Neuronal stem cell (in vitro differentiated cells): ENCODE results near the gene GAS2L1.

ENCODE experiments used
- DNase-seq: peaks from one replicate; pipeline ENCODE4 v3.0.0-alpha.2; 2013; ENCODE audit warnings: low spot score
- H2AFZ ChIP-seq: one replicate; pipeline ENCODE4 v1.6.1; 2013; ENCODE audit warnings: mild to moderate bottlenecking, low read length, inconsistent platforms
- H2AK5ac ChIP-seq: 2 replicates; pipeline ENCODE4 v1.6.1; 2013; ENCODE audit warnings: low read depth, mild to moderate bottlenecking, inconsistent platforms, low read length, moderate library complexity, mixed read lengths
- H2BK120ac ChIP-seq: 2 replicates; pipeline ENCODE4 v1.6.1; 2013; ENCODE audit warnings: low read depth, mild to moderate bottlenecking, inconsistent platforms, low read length, moderate library complexity, mixed read lengths
- H2BK12ac ChIP-seq: one replicate; pipeline ENCODE4 v1.6.1; 2013; ENCODE audit warnings: low read length, inconsistent platforms
- H2BK15ac ChIP-seq: 2 replicates; pipeline ENCODE4 v1.6.1; 2013; ENCODE audit warnings: mild to moderate bottlenecking, low read length, inconsistent platforms, mixed read lengths
- H2BK5ac ChIP-seq: one replicate; pipeline ENCODE4 v1.6.1; 2013; ENCODE audit warnings: inconsistent platforms, mild to moderate bottlenecking, low read length, moderate library complexity
- H3K14ac ChIP-seq: one replicate; pipeline ENCODE4 v1.6.1; 2013; ENCODE audit warnings: low read length, inconsistent platforms
- H3K18ac ChIP-seq: 2 replicates; pipeline ENCODE4 v1.6.1; 2013; ENCODE audit warnings: low read length, inconsistent platforms
- H3K23ac ChIP-seq: 2 replicates; pipeline ENCODE4 v1.6.1; 2013; ENCODE audit warnings: low read depth, mild to moderate bottlenecking, mixed read lengths, low read length, inconsistent platforms; ENCODE audit not compliant: poor library complexity
- H3K27ac ChIP-seq: replicated peaks from 3 replicates; pipeline ENCODE4 v1.5.1; 2013; ENCODE audit warnings: low read length, inconsistent platforms
- H3K27me3 ChIP-seq, 3 experiments: 2 replicates each; pipeline ENCODE4 v1.6.1; 2013; ENCODE audit warnings: low read length in 3 of 3, mild to moderate bottlenecking in 2 of 3, inconsistent platforms in 1 of 3, low read depth in 1 of 3, mixed read lengths in 1 of 3, moderate library complexity in 1 of 3; ENCODE audit not compliant: control insufficient read depth in 3 of 3, insufficient read depth in 3 of 3
- H3K36me3 ChIP-seq, 2 donors: replicated peaks in 1 of 2; 2 replicates each; pipeline ENCODE4 v1.6.1; 2013; ENCODE audit warnings: low read length in 2 of 2; ENCODE audit not compliant: control insufficient read depth in 2 of 2, insufficient read depth in 2 of 2
- H3K4ac ChIP-seq: 2 replicates; pipeline ENCODE4 v1.6.1; 2013; ENCODE audit warnings: inconsistent platforms, mild to moderate bottlenecking, low read length, moderate library complexity
- H3K4me1 ChIP-seq, 2 donors: 1 replicate in 1 of 2; 2 replicates in 1 of 2; pipeline ENCODE4 v1.6.1; 2013; ENCODE audit warnings: low read length in 2 of 2, low read depth in 1 of 2; ENCODE audit not compliant: control insufficient read depth in 2 of 2, insufficient read depth in 1 of 2
- H3K4me2 ChIP-seq: one replicate; pipeline ENCODE4 v1.6.1; 2013; ENCODE audit warnings: mild to moderate bottlenecking, low read length, inconsistent platforms; ENCODE audit not compliant: insufficient read depth, poor library complexity, severe bottlenecking
- H3K4me3 ChIP-seq, 2 donors: 2 replicates each; pipeline ENCODE4 v1.5.1; 2013; ENCODE audit warnings: low read length in 2 of 2, mild to moderate bottlenecking in 2 of 2, inconsistent platforms in 1 of 2, moderate library complexity in 1 of 2
- H3K79me1 ChIP-seq: one replicate; pipeline ENCODE4 v1.6.1; 2013; ENCODE audit warnings: low read depth, mild to moderate bottlenecking, inconsistent platforms, low read length, moderate library complexity
- H3K9ac ChIP-seq: one replicate; pipeline ENCODE4 v1.6.1; 2013; ENCODE audit warnings: mild to moderate bottlenecking, low read depth, low read length, inconsistent platforms; ENCODE audit not compliant: poor library complexity
- H3K9me3 ChIP-seq, 2 donors: replicated peaks in 1 of 2; 2 replicates each; pipeline versions ENCODE3 to v1.6.1; 2013; ENCODE audit warnings: low read length in 2 of 2, mild to moderate bottlenecking in 2 of 2, inconsistent platforms in 1 of 2, low read depth in 1 of 2, mixed read lengths in 1 of 2, moderate library complexity in 1 of 2; ENCODE audit not compliant: control insufficient read depth in 2 of 2, insufficient read depth in 1 of 2
- H4K8ac ChIP-seq: one replicate; pipeline ENCODE4 v1.6.1; 2013; ENCODE audit warnings: low read depth, mild to moderate bottlenecking, inconsistent platforms, low read length, moderate library complexity
- H4K91ac ChIP-seq: one replicate; pipeline ENCODE4 v1.6.1; 2013; ENCODE audit warnings: low read length, low read depth, mild to moderate bottlenecking, inconsistent platforms; ENCODE audit not compliant: poor library complexity
- WGBS, 2 donors: extraction: QIAGEN DNeasy Blood & Tissue Kit; methylation state at CpG; one replicate each; pipeline ENCODE4 v1.1.7; 2013; ENCODE audit warnings: missing lambda C conversion rate in 2 of 2, mixed read lengths in 1 of 2; ENCODE audit not compliant: insufficient read length in 2 of 2, insufficient replicate concordance in 1 of 2; ENCODE audit errors: extremely low coverage in 2 of 2; 5-methylcytosine and 5-hydroxymethylcytosine counted together

GAS2L1 gene

DNA sequence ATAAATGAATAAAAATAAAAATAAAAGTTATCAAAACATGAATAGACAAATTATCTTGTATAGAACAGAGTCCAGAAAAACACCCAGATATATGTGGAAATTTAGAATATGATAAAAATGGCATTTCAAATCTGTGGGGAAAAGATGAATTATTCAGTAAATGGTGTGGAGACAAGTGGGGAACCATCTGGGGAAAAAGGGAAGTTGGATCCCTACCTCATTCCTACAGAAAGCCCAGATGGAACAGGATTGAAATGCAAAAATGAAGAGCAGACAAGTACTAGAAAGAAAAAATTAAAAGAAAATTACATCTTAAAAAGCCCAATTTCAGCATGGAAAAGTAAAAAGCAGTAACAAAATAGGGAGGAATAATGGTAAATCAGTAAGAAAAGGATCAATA lies 17.2 kb downstream of the GAS2L1 start:
- no peak overlapping the region for H2BK12ac ChIP-seq
- H2BK5ac ChIP-seq: no peak overlapping the region
- H3K79me1 ChIP-seq: no peaks in the 10 kb centered on the region
- no peak overlapping the region for H4K8ac ChIP-seq
- no peak overlapping the region for H3K27ac ChIP-seq
- H4K91ac ChIP-seq: no peak overlapping the region
- no peaks in the 10 kb centered on the region for H3K4me1 ChIP-seq
- H3K4ac ChIP-seq: no peak overlapping the region
- H3K27me3 ChIP-seq: no peaks in the 10 kb centered on the region
- H2AFZ ChIP-seq: no peak overlapping the region
- no peak overlapping the region for H3K4me2 ChIP-seq
- H3K23ac ChIP-seq: no peak overlapping the region
- H3K14ac ChIP-seq: no peak overlapping the region
- H2AK5ac ChIP-seq: no peak overlapping the region
- no peak overlapping the region for H2BK120ac ChIP-seq
- H3K36me3 ChIP-seq: peaks cover 2 to 24% of the 10 kb centered on the region in 2 donors
- H2BK15ac ChIP-seq: no peak overlapping the region
- H3K9me3 ChIP-seq: no peaks in the 10 kb centered on the region
- no peak overlapping the region for H3K9ac ChIP-seq
- no peak overlapping the region for H3K18ac ChIP-seq
- no peak for DNase-seq
- no peak overlapping the region for H3K4me3 ChIP-seq

- no peak overlapping the region for H2AFZ ChIP-seq
- no peak overlapping the region for H3K4me3 ChIP-seq
- no peak overlapping the region for H4K91ac ChIP-seq
- no peak overlapping the region for H2BK120ac ChIP-seq
- WGBS, 2 donors: no CpG with 5 or more reads among the region's 8 CpGs
- no peak overlapping the region for H3K27ac ChIP-seq
- no peak overlapping the region for H2BK12ac ChIP-seq
- H3K23ac ChIP-seq: no peak overlapping the region
- no peaks in the 10 kb centered on the region for H3K27me3 ChIP-seq
- H2BK5ac ChIP-seq: no peak overlapping the region
- H3K4me2 ChIP-seq: no peak overlapping the region
- H3K4ac ChIP-seq: no peak overlapping the region
- no peak overlapping the region for H3K18ac ChIP-seq
- H3K36me3 ChIP-seq: peaks cover 9 to 39% of the 10 kb centered on the region in 2 donors
- H3K9me3 ChIP-seq: no peaks in the 10 kb centered on the region
- no peak overlapping the region for H3K14ac ChIP-seq
- DNase-seq: no peak
- H2AK5ac ChIP-seq: no peak overlapping the region
- no peak overlapping the region for H3K9ac ChIP-seq
- no peaks in the 10 kb centered on the region for H3K79me1 ChIP-seq
- no peak overlapping the region for H2BK15ac ChIP-seq
- no peaks in the 10 kb centered on the region for H3K4me1 ChIP-seq
- H4K8ac ChIP-seq: no peak overlapping the region
Measured at GRCh38 chr22:29325356-29325755, 18.9 kb downstream of the GAS2L1 start.

- Histone ChIP-seq H3K9me3 (no peaks in the 10 kb centered on the region), H3K23ac (no peak overlapping the region), H3K4me1 (peaks cover 2 to 3% of the 10 kb centered on the region in 2 donors), H3K14ac (no peak overlapping the region), H2AFZ (no peak overlapping the region), H3K27me3 (no peaks in the 10 kb centered on the region), H2BK5ac (no peak overlapping the region), H2BK120ac (no peak overlapping the region), H2AK5ac (no peak overlapping the region), H3K4me2 (no peak overlapping the region), H3K79me1 (no peaks in the 10 kb centered on the region), H2BK12ac (no peak overlapping the region), H4K8ac (no peak overlapping the region), H3K27ac (no peak overlapping the region), H4K91ac (no peak overlapping the region), H2BK15ac (no peak overlapping the region), H3K4me3 (no peak overlapping the region), H3K36me3 (peaks cover 9 to 44% of the 10 kb centered on the region in 2 donors), H3K18ac (no peak overlapping the region), H3K9ac (no peak overlapping the region), H3K4ac (peak overlapping the region; percentile 56)
- no CpG with 5 or more reads among the region's 9 CpGs for WGBS, 2 donors
- DNase-seq: no peak
Measured at GRCh38 chr22:29325785-29326315, 19.4 kb downstream of the GAS2L1 start.

- H2AK5ac ChIP-seq: no peak overlapping the region
- no peak overlapping the region for H4K8ac ChIP-seq
- DNase-seq: no peak
- H3K27me3 ChIP-seq: no peaks in the 10 kb centered on the region
- H3K4me3 ChIP-seq: no peak overlapping the region
- no peak overlapping the region for H2AFZ ChIP-seq
- no peak overlapping the region for H3K4me2 ChIP-seq
- no peak overlapping the region for H3K4ac ChIP-seq
- no peak overlapping the region for H3K9ac ChIP-seq
- H3K4me1 ChIP-seq: peaks cover 4 to 7% of the 10 kb centered on the region in 2 donors
- H2BK15ac ChIP-seq: no peak overlapping the region
- no peak overlapping the region for H2BK12ac ChIP-seq
- peaks cover 11 to 50% of the 10 kb centered on the region in 2 donors for H3K36me3 ChIP-seq
- no peak overlapping the region for H3K27ac ChIP-seq
- WGBS, 2 donors: no CpG with 5 or more reads among the region's 10 CpGs
- H4K91ac ChIP-seq: no peak overlapping the region
- no peak overlapping the region for H2BK5ac ChIP-seq
- peak overlapping the region; percentile 37 for H3K23ac ChIP-seq
- H2BK120ac ChIP-seq: no peak overlapping the region
- H3K79me1 ChIP-seq: no peaks in the 10 kb centered on the region
- H3K18ac ChIP-seq: no peak overlapping the region
- H3K9me3 ChIP-seq: no peaks in the 10 kb centered on the region
- no peak overlapping the region for H3K14ac ChIP-seq
Measured at GRCh38 chr22:29326481-29326880, 20.0 kb downstream of the GAS2L1 start.
